Bronchial epithelial cell (primary cell): Measurements from ENCODE around the gene KLF13. TPM values are rescaled to one million over a fixed set of nuclear protein-coding genes. Genes with fewer than 3 reads are reported as not detected.

Source experiments
- DNase-seq: peaks from one replicate; pipeline ENCODE4 v3.0.0-alpha.2; 2010; ENCODE audit warnings: low read depth
- FAIRE-seq: peaks from 2 replicates; lab custom pipeline; 2011; peaks lifted over from hg19 to GRCh38; lab: Jason Lieb, UNC
- H3K27me3 ChIP-seq: 2 replicates; pipeline ENCODE4 v1.5.1; 2011; ENCODE audit warnings: low read length; ENCODE audit not compliant: control insufficient read depth, insufficient read depth
- H3K36me3 ChIP-seq: 2 replicates; pipeline ENCODE4 v1.5.1; 2011; ENCODE audit warnings: low read length; ENCODE audit not compliant: control insufficient read depth, insufficient read depth
- H3K4me3 ChIP-seq: 2 replicates; pipeline ENCODE4 v1.5.1; 2011; ENCODE audit warnings: mild to moderate bottlenecking, low read depth, low read length, control low read depth
- total RNA-seq: library from RNA; depleted of rRNA; stranded (reverse); fragments of >200 nt; gene quantifications from 2 replicates; pipeline ENCODE4 v1.2.1, GENCODE V29; 2014
- TF ChIP-seq, protein P1 (sequence below): IDR thresholded peaks from 2 replicates; pipeline ENCODE4 v1.5.1; 2011; ENCODE audit warnings: mild to moderate bottlenecking, moderate library complexity, low read length, control low read depth, inconsistent platforms; ENCODE audit not compliant: insufficient read depth, severe bottlenecking

KLF13 gene
- total RNA-seq, 1 donor from 2014 or later, result 58.7 TPM

DNA sequence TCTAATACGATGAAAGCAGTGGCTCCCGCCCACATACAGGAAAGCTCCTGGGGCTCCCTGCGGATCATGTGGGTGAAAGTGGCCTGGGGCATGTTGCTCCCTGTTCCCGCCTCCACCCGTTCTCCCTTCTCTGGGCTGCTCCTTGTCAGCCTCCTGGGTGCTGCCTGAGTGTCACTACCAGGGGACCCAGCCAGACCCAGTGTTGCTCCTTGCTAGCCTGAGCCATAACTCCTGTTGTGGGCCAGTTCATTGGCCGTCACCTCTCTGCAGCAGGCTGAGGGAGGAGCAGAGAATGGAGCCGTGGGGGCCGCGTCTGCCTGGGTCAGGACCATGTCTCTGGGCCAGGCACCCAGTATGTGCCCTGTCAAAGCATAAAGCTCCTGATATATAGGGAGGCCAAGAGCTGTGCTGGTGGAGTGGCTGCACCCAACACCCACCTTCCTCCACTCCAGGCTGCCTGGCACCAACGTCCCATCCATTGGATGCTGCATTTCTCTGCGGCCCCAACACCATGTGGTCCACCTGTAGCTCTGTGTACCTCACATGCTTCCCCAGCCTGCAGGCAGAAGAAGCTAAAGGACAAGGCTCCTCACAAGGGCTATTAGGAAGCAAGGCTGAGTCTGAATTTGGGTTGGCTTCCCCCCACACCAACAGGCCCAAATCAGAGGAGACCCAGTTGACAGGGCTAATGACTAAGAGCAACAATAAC, 40.5 kb downstream of the KLF13 start:
- Histone ChIP-seq H3K27me3 (no peaks in the 10 kb centered on the region), H3K4me3 (no peak overlapping the region), H3K36me3 (peaks cover 4% of the 10 kb centered on the region)
- FAIRE-seq (no peak), DNase-seq (no peak)
- TF ChIP-seq, protein P1, sequence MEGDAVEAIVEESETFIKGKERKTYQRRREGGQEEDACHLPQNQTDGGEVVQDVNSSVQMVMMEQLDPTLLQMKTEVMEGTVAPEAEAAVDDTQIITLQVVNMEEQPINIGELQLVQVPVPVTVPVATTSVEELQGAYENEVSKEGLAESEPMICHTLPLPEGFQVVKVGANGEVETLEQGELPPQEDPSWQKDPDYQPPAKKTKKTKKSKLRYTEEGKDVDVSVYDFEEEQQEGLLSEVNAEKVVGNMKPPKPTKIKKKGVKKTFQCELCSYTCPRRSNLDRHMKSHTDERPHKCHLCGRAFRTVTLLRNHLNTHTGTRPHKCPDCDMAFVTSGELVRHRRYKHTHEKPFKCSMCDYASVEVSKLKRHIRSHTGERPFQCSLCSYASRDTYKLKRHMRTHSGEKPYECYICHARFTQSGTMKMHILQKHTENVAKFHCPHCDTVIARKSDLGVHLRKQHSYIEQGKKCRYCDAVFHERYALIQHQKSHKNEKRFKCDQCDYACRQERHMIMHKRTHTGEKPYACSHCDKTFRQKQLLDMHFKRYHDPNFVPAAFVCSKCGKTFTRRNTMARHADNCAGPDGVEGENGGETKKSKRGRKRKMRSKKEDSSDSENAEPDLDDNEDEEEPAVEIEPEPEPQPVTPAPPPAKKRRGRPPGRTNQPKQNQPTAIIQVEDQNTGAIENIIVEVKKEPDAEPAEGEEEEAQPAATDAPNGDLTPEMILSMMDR, result no peak

DNA sequence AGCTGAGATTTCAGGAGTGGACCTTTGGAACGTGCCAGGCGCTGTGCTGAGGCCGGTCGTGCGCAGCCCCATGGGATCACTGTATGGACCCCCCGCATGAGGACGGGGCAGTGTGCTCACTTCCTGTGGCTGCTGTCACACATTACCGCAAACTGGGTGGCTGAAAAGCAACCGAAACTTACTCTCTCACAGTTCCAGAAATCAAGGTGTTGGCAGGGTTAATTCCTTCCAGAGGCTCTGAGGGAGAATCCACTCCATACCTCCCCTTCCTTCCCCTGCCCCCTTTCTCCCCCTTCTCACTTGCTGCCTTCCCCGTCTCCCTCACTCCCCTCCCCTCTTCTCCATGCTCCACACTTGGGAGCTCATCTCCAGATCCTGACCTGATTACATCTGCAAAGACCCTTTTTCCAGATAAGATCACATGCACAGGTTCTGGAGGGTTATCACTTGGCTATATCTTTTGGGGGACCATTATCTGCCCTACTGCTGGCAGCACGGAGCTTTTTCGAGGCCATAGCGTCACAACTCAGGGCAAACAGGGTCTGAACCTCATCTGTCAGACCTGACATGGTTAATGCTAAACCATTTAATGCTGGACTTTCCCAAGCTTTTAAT, 41.2 kb downstream of the KLF13 start:
- no peak overlapping the region for H3K4me3 ChIP-seq
- DNase-seq (no peak), FAIRE-seq (no peak)
- H3K36me3 ChIP-seq, result peaks cover 8% of the 10 kb centered on the region
- TF ChIP-seq, protein P1, result no peak
- no peaks in the 10 kb centered on the region for H3K27me3 ChIP-seq

DNA sequence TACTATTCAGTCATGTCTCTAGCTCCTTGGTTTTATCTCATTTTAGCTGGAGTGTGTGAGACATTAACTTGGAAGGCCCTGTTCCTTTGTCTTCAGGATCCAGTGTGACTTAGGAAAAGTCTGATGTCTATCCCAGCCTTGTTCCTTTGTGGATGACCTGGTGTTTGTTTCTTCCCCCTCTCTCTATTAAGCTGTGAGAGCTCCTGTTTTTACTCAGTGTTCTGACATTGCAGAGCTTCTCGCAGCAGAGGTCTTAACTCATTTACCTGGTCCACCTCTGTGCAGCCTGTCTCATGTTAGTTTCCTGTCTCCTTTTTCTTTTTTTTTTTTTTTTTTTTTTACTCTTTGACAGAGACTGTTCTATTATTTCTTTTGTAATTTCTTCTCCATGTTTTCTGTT, 43.1 kb downstream of the KLF13 start:
- no peaks in the 10 kb centered on the region for H3K27me3 ChIP-seq
- FAIRE-seq, result no peak

DNA sequence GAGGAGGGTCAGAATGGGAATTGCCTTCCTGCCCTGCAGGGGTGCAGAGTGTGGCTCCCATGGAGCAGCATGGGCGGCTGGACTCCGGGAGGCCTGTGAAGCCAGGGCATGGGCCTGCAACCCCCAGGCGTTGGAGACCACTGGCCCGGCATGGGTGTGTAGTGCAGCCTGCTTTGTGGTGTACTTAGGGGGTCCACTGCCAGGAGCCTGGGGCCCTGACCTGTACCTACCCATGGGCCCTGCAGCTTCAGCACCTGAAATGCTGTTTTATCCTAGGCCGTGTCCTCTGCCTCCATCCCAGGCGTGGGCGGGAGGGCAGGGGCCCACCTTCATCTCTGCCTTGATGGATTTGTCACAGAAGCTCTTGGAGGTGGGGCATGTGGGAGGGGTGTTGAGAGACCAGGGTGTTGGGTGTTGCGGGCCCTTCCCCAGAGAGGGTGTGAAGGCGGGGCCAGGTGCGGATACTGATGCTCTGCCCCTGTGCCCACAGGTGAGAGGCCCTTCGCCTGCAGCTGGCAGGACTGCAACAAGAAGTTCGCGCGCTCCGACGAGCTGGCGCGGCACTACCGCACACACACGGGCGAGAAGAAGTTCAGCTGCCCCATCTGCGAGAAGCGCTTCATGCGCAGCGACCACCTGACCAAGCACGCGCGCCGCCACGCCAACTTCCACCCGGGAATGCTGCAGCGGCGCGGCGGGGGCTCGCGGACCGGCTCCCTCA, 45.0 kb downstream of the KLF13 start:
- Histone ChIP-seq H3K36me3 (peaks cover 26% of the 10 kb centered on the region), H3K4me3 (no peak overlapping the region), H3K27me3 (no peaks in the 10 kb centered on the region)
- DNase-seq (no peak), FAIRE-seq (no peak)
- TF ChIP-seq, protein P1, result no peak

More for the DNA sequence above, 43.1 kb downstream of the KLF13 start:
- TF ChIP-seq, protein P1, result no peak
- no peak for DNase-seq
- peaks cover 21% of the 10 kb centered on the region for H3K36me3 ChIP-seq
- H3K4me3 ChIP-seq, result no peak overlapping the region

DNA sequence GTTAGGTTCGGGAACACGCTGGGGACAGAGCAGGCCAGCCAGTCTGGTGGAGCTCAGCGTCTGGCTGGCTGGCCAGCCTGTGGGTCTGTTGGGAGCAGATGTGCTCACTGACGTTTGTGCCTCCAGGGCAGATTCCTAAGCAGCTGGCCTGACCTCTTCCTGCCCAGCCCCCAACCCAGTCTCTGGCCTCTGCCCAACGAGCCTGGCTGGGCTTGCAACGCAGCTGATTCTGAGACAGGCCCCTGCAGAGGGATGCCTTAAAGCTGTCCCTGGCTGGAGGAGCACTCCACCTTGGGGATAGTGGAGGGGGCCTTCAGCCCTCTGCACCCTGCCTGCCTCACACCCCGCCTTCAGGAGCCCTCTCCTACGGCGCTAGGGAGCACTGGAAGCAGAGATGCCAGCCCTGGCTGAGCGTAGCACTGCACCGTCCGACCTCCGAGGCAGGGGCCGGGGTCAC, 46.0 kb downstream of the KLF13 start:
- FAIRE-seq, result no peak
- TF ChIP-seq, protein P1, result no peak
- H3K27me3 ChIP-seq, result no peaks in the 10 kb centered on the region

More for the DNA sequence above, 46.0 kb downstream of the KLF13 start:
- H3K36me3 ChIP-seq, result peaks cover 29% of the 10 kb centered on the region
- H3K4me3 ChIP-seq, result no peak overlapping the region
- DNase-seq, result peak; percentile 79
